Neural cell (in vitro differentiated cells): ENCODE measurements around the gene MYOM1. TPM values are rescaled to one million over a fixed set of nuclear protein-coding genes. Genes with fewer than 3 reads are reported as not detected.

Source experiments
- H2AFZ ChIP-seq: fragments of 200-600, 300-800 bp; sonication (generic), shearing (Covaris generic); 2 replicates; pipeline ENCODE4 v1.6.0; 2014; ENCODE audit warnings: low read depth, mild to moderate bottlenecking, antibody characterized with exemption, low read length, moderate library complexity
- H3F3A ChIP-seq: fragments of 200-600 bp; shearing (Covaris generic); 2 replicates; pipeline ENCODE4 v1.6.1; 2016; ENCODE audit warnings: mild to moderate bottlenecking, moderate library complexity, mixed read lengths, antibody characterized with exemption, low read length; ENCODE audit not compliant: insufficient read depth, poor library complexity, severe bottlenecking
- H3K27ac ChIP-seq: fragments of 200-600, 300-800 bp; sonication (generic), shearing (Covaris generic); 2 replicates; pipeline ENCODE4 v1.5.1; 2014; ENCODE audit warnings: mild to moderate bottlenecking, low read length, moderate library complexity
- H3K27me3 ChIP-seq: fragments of 300-800, 200-600 bp; sonication (generic), shearing (Covaris generic); 2 replicates; pipeline ENCODE4 v1.6.0; 2014; ENCODE audit warnings: mild to moderate bottlenecking, low read depth, low read length, moderate library complexity; ENCODE audit not compliant: insufficient read depth
- H3K36me3 ChIP-seq: fragments of 300-800, 200-600 bp; sonication (generic), shearing (Covaris generic); 2 replicates; pipeline ENCODE4 v1.5.1; 2014; ENCODE audit warnings: mild to moderate bottlenecking, antibody characterized with exemption, low read length, moderate library complexity; ENCODE audit not compliant: insufficient read depth
- H3K4me2 ChIP-seq: fragments of 300-800, 200-600 bp; sonication (generic), shearing (Covaris generic); 2 replicates; pipeline ENCODE4 v1.6.0; 2014; ENCODE audit warnings: mild to moderate bottlenecking, low read length
- H3K4me3 ChIP-seq: fragments of 300-800, 200-600 bp; sonication (generic), shearing (Covaris generic); 2 replicates; pipeline ENCODE4 v1.5.1; 2014; ENCODE audit warnings: mild to moderate bottlenecking, low read length, moderate library complexity
- H3K79me2 ChIP-seq: fragments of 200-600 bp; shearing (Covaris generic); replicated peaks from 2 replicates; pipeline ENCODE4 v1.6.0; 2014; ENCODE audit warnings: mild to moderate bottlenecking, low read length, moderate library complexity; ENCODE audit not compliant: insufficient read depth
- H3K9ac ChIP-seq: fragments of 300-800, 200-600 bp; sonication (generic), shearing (Covaris generic); 2 replicates; pipeline ENCODE4 v1.6.1; 2016; ENCODE audit warnings: mild to moderate bottlenecking, low read length, mixed read lengths
- H3K9me2 ChIP-seq: fragments of 200-600 bp; shearing (Covaris generic); 2 replicates; pipeline ENCODE4 v1.6.1; 2016; ENCODE audit warnings: mild to moderate bottlenecking, low read length, mixed read lengths; ENCODE audit not compliant: insufficient read depth
- H3K9me3 ChIP-seq: fragments of 200-600, 300-800 bp; sonication (generic), shearing (Covaris generic); 2 replicates; pipeline ENCODE4 v1.6.1; 2016; ENCODE audit warnings: mild to moderate bottlenecking, mixed run types, low read length, moderate library complexity, mixed read lengths
- H4K20me1 ChIP-seq: fragments of 200-600 bp; shearing (Covaris generic); 2 replicates; pipeline ENCODE4 v1.6.1; 2016; ENCODE audit warnings: mild to moderate bottlenecking, mixed run types; ENCODE audit not compliant: insufficient read depth
- EP300 ChIP-seq: fragments of 450-650 bp; conservative IDR thresholded peaks from 2 replicates; pipeline ENCODE4 v1.6.1; 2014; ENCODE audit warnings: antibody characterized with exemption, mild to moderate bottlenecking, moderate library complexity; ENCODE audit not compliant: poor library complexity, severe bottlenecking
- EZH2 ChIP-seq: fragments of 200-600, 300-800 bp; shearing (Covaris generic), sonication (generic); IDR thresholded peaks from 2 replicates; pipeline ENCODE4 v1.6.1; 2014; ENCODE audit warnings: antibody characterized with exemption, low read length, borderline replicate concordance, mild to moderate bottlenecking; ENCODE audit not compliant: insufficient read depth, poor library complexity, severe bottlenecking
- MXI1 ChIP-seq: fragments of 450-650 bp; conservative IDR thresholded peaks from 2 replicates; pipeline ENCODE4 v1.6.1; 2014; ENCODE audit warnings: antibody characterized with exemption, mild to moderate bottlenecking; ENCODE audit not compliant: poor library complexity, severe bottlenecking
- POLR2AphosphoS5 ChIP-seq: IDR thresholded peaks from 2 replicates; pipeline ENCODE4 v1.6.1; 2012
- RAD21 ChIP-seq: fragments of 450-650 bp; conservative IDR thresholded peaks from 2 replicates; pipeline ENCODE4 v1.6.1; 2014; ENCODE audit warnings: antibody characterized with exemption, mild to moderate bottlenecking, moderate library complexity
- REST ChIP-seq: IDR thresholded peaks from 2 replicates; pipeline ENCODE4 v1.6.1; 2012; ENCODE audit warnings: borderline replicate concordance
- SMC3 ChIP-seq: fragments of 450-650 bp; conservative IDR thresholded peaks from 2 replicates; pipeline ENCODE4 v1.6.1; 2014; ENCODE audit warnings: antibody characterized with exemption, mild to moderate bottlenecking, moderate library complexity; ENCODE audit not compliant: poor library complexity
- TAF1 ChIP-seq: IDR thresholded peaks from 2 replicates; pipeline ENCODE4 v1.6.1; 2012; ENCODE audit warnings: low read depth
- polyA plus RNA-seq: library from polyadenylated mRNA; depleted of rRNA; stranded (reverse); fragments of >200 nt; gene quantifications from 2 replicates; pipeline ENCODE4 v1.2.3, GENCODE V29; 2014
- TF ChIP-seq, protein P1 (sequence below): fragments of 450-650 bp; IDR thresholded peaks from 2 replicates; pipeline ENCODE4 v1.5.1; 2014; ENCODE audit warnings: antibody characterized with exemption, mild to moderate bottlenecking, moderate library complexity; ENCODE audit not compliant: poor library complexity, severe bottlenecking

MYOM1 gene
- polyA plus RNA-seq, 1 donor from 2014 or later: 1.7 TPM

DNA sequence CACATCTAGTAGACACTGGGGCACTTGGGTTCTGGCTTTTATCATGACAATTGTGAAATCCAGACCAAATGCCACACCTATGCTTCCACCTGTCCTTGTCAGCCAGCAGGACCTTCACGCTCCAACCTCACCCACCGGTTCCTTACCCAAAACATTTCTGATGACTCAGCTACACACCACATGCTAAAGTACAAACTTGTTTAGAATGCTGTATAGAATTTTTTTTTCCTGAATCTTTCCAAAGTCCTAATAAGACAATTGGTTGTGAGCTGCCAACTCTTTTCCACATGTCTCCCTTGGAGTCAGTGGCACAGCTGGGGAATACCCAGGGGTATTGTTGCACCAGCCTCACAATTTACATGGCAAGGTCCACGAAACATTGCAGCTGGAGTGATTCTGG lies 131.3 kb downstream of the MYOM1 start:
- Histone ChIP-seq H3K79me2 (no peaks in the 10 kb centered on the region), H4K20me1 (no peaks in the 10 kb centered on the region), H3K27ac (no peak overlapping the region), H3K9me2 (no peaks in the 10 kb centered on the region), H2AFZ (no peak overlapping the region), H3F3A (no peaks in the 10 kb centered on the region), H3K27me3 (no peaks in the 10 kb centered on the region), H3K9ac (no peak overlapping the region), H3K9me3 (no peaks in the 10 kb centered on the region), H3K4me3 (no peak overlapping the region), H3K36me3 (no peaks in the 10 kb centered on the region), H3K4me2 (no peak overlapping the region)
- TF ChIP-seq RAD21 (no peak), REST (no peak), MXI1 (no peak), EZH2 (no peak), EP300 (no peak), TAF1 (no peak), SMC3 (no peak), POLR2AphosphoS5 (no peak)
- TF ChIP-seq, protein P1, sequence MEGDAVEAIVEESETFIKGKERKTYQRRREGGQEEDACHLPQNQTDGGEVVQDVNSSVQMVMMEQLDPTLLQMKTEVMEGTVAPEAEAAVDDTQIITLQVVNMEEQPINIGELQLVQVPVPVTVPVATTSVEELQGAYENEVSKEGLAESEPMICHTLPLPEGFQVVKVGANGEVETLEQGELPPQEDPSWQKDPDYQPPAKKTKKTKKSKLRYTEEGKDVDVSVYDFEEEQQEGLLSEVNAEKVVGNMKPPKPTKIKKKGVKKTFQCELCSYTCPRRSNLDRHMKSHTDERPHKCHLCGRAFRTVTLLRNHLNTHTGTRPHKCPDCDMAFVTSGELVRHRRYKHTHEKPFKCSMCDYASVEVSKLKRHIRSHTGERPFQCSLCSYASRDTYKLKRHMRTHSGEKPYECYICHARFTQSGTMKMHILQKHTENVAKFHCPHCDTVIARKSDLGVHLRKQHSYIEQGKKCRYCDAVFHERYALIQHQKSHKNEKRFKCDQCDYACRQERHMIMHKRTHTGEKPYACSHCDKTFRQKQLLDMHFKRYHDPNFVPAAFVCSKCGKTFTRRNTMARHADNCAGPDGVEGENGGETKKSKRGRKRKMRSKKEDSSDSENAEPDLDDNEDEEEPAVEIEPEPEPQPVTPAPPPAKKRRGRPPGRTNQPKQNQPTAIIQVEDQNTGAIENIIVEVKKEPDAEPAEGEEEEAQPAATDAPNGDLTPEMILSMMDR: no peak

GRCh38 chr18:3086871-3087270 lies 132.9 kb downstream of the MYOM1 start:
- Histone ChIP-seq H3K4me3 (no peak overlapping the region), H3K4me2 (no peak overlapping the region), H3K9me3 (no peaks in the 10 kb centered on the region), H4K20me1 (no peaks in the 10 kb centered on the region), H3K9ac (no peak overlapping the region), H2AFZ (no peak overlapping the region), H3K27me3 (no peaks in the 10 kb centered on the region), H3K79me2 (no peaks in the 10 kb centered on the region), H3K9me2 (no peaks in the 10 kb centered on the region), H3K36me3 (no peaks in the 10 kb centered on the region), H3K27ac (no peak overlapping the region), H3F3A (no peaks in the 10 kb centered on the region)
- TF ChIP-seq TAF1 (no peak), REST (no peak), MXI1 (no peak), POLR2AphosphoS5 (no peak), RAD21 (no peak), SMC3 (no peak), EZH2 (no peak), EP300 (no peak)
- TF ChIP-seq, protein P1: no peak
